ENCODE measurements around the gene GADD45A.
A peak's percentile ranks its signal among the peaks of the same experiment; 100 is the strongest.

Gene GADD45A

GRCh38 chr1:67735806-67736627, 51.0 kb downstream of the GADD45A start:
- TF ChIP-seq REST (IDR thresholded peaks at IDR 0.05; ENCODE audit: insufficient read depth in 1 of 2, low read depth in 2 of 2, low read length in 2 of 2): no peak
- no peak for TF ChIP-seq POLR2AphosphoS5 (IDR thresholded peaks at IDR 0.05; ENCODE audit: low read depth, low read length)
- TF ChIP-seq SIN3A (IDR thresholded peaks at IDR 0.05; ENCODE audit: borderline replicate concordance, insufficient read depth, low read length): peak; percentile 12; the same call in 1 of the 2 replicates
- TF ChIP-seq TAF1 (IDR thresholded peaks at IDR 0.05; ENCODE audit: borderline replicate concordance, insufficient read depth, low read length): no peak
- TF ChIP-seq FOXP2 (optimal IDR thresholded peaks at IDR 0.05; ENCODE audit: borderline replicate concordance, extremely low read depth, extremely low read length, insufficient read depth): peak; percentile 71

DNA sequence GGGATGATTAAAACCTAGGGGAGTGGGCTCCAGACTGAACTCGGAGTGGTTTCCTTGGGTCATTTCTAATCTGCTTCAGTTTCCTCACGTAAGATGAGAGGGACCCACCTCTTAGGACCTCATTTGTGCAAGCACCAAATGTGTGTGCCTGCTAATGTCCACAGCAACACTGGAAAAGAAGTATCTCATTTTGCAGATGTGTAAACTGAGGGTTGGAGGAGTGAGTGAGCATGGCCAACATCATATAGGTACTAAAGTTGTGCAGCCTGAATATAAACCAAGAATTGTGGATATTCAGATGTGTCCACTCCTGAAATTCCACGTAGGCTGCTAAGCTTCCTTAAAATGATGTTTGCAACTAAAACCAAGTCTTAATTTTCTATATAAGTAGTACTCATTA, 51.7 kb downstream of the GADD45A start:
- TF ChIP-seq SIN3A (IDR thresholded peaks at IDR 0.05; ENCODE audit: borderline replicate concordance, insufficient read depth, low read length) (no peak), TAF1 (IDR thresholded peaks at IDR 0.05; ENCODE audit: borderline replicate concordance, insufficient read depth, low read length) (no peak), POLR2AphosphoS5 (IDR thresholded peaks at IDR 0.05; ENCODE audit: low read depth, low read length) (no peak), FOXP2 (optimal IDR thresholded peaks at IDR 0.05; ENCODE audit: borderline replicate concordance, extremely low read depth, extremely low read length, insufficient read depth) (no peak), REST (IDR thresholded peaks at IDR 0.05; ENCODE audit: insufficient read depth in 1 of 2, low read depth in 2 of 2, low read length in 2 of 2) (no peak)

GRCh38 chr1:67737875-67738274, 52.9 kb downstream of the GADD45A start:
- TF ChIP-seq FOXP2 (optimal IDR thresholded peaks at IDR 0.05; ENCODE audit: borderline replicate concordance, extremely low read depth, extremely low read length, insufficient read depth) (no peak), POLR2AphosphoS5 (IDR thresholded peaks at IDR 0.05; ENCODE audit: low read depth, low read length) (no peak), SIN3A (IDR thresholded peaks at IDR 0.05; ENCODE audit: borderline replicate concordance, insufficient read depth, low read length) (no peak), TAF1 (IDR thresholded peaks at IDR 0.05; ENCODE audit: borderline replicate concordance, insufficient read depth, low read length) (no peak), REST (IDR thresholded peaks at IDR 0.05; ENCODE audit: insufficient read depth in 1 of 2, low read depth in 2 of 2, low read length in 2 of 2) (no peak)

Data from PFSK-1 (cell line).